MCF 10A (cell line): ENCODE results near the gene CYB5R2. TPM values are rescaled to one million over a fixed set of nuclear protein-coding genes. Genes with fewer than 3 reads are reported as not detected.

Source experiments
- BruUV-seq: library from RNA; stranded (reverse); fragments of 400-500 nt; replicated peaks from 2 replicates; lab custom pipeline; 2021; lab: Mats Ljungman, UMichigan
- CTCF ChIA-PET: fragments of 300-600 bp; sonication (Branson Sonifier 250); formaldehyde crosslinking; extraction: SDS; loops from one replicate; lab custom pipeline; 2021; ENCODE audit warnings: antibody characterized with exemption, inconsistent platforms; lab: Yijun Ruan, JAX
- POLR2A ChIA-PET: fragments of 300-600, 350-650 bp; sonication (Branson Sonifier 250); formaldehyde crosslinking; extraction: SDS; loops from one replicate; lab custom pipeline; 2020; ENCODE audit warnings: antibody characterized with exemption, inconsistent platforms; lab: Yijun Ruan, JAX
- DNase-seq: peaks from one replicate; pipeline ENCODE4 v3.0.0-alpha.2; 2018; ENCODE audit not compliant: unreplicated experiment
- H3K27ac Mint-ChIP-seq: one replicate; pipeline ENCODE4 v1.8.0; 2022; ENCODE audit warnings: mild to moderate bottlenecking, low read depth, mixed read lengths; ENCODE audit not compliant: unreplicated experiment
- H3K27me3 Mint-ChIP-seq: one replicate; pipeline ENCODE4 v1.8.0; 2022; ENCODE audit warnings: mixed read lengths; ENCODE audit not compliant: insufficient read depth, unreplicated experiment
- H3K36me3 Mint-ChIP-seq: one replicate; pipeline ENCODE4 v1.8.0; 2022; ENCODE audit warnings: mild to moderate bottlenecking, moderate library complexity, mixed read lengths; ENCODE audit not compliant: insufficient read depth, unreplicated experiment
- H3K4me1 Mint-ChIP-seq: one replicate; pipeline ENCODE4 v1.8.0; 2022; ENCODE audit warnings: mixed read lengths; ENCODE audit not compliant: insufficient read depth, unreplicated experiment
- H3K4me3 Mint-ChIP-seq: one replicate; pipeline ENCODE4 v1.8.0; 2022; ENCODE audit warnings: mild to moderate bottlenecking, moderate library complexity, mixed read lengths; ENCODE audit not compliant: unreplicated experiment
- H3K9me3 Mint-ChIP-seq: one replicate; pipeline ENCODE4 v1.8.0; 2022; ENCODE audit warnings: mixed read lengths; ENCODE audit not compliant: unreplicated experiment
- CTCF ChIP-seq: fragments of 200-600 bp; IDR thresholded peaks from one replicate; pipeline ENCODE4 v1.8.0; 2022; ENCODE audit warnings: antibody characterized with exemption, mild to moderate bottlenecking; ENCODE audit not compliant: unreplicated experiment
- intact Hi-C: fragments of 100-400 bp; cut with micrococcal nuclease; formaldehyde crosslinking; loops from 2 replicates; pipeline ENCODE4 v1.14.1; 2022
- total RNA-seq: library from RNA; stranded (reverse); gene quantifications from 2 replicates; pipeline ENCODE4 v1.2.3, GENCODE V29; 2022

The CYB5R2 gene
- total RNA-seq, 1 experiment from 2014 or later: 1.2 TPM

- no peaks in the 10 kb centered on the region for H3K9me3 Mint-ChIP-seq
- intact Hi-C loops: no loop called here
- CTCF ChIA-PET: interaction anchor here (0.6 to 15.8 kb wide), 7 partner anchors 8 to 838 kb away, joined by 3 to 488 read pairs (median 3); no protein-coding TSS in a partner anchor
- H3K36me3 Mint-ChIP-seq: peaks cover 11% of the 10 kb centered on the region
- DNase-seq: no peak
- H3K27ac Mint-ChIP-seq: no peak overlapping the region
- no peak overlapping the region for H3K4me3 Mint-ChIP-seq
- no peaks in the 10 kb centered on the region for H3K27me3 Mint-ChIP-seq
- no peaks in the 10 kb centered on the region for H3K4me1 Mint-ChIP-seq
- TF ChIP-seq CTCF: no peak
- BruUV-seq: no TSS peak
- POLR2A ChIA-PET: no interaction called here
Measured at GRCh38 chr11:7648264-7648663, 25.0 kb downstream of the CYB5R2 start.

- Mint-ChIP-seq H3K27ac (no peak overlapping the region), H3K4me3 (no peak overlapping the region), H3K4me1 (no peaks in the 10 kb centered on the region), H3K9me3 (no peaks in the 10 kb centered on the region), H3K36me3 (no peaks in the 10 kb centered on the region), H3K27me3 (no peaks in the 10 kb centered on the region)
- ChIA-PET CTCF (interaction anchor here (0.8 to 15.8 kb wide), 5 partner anchors 10 to 134 kb away, joined by 3 to 488 read pairs (median 7); no protein-coding TSS in a partner anchor), POLR2A (no interaction called here)
- BruUV-seq: no TSS peak
- intact Hi-C loops: no loop called here
- DNase-seq: no peak
- TF ChIP-seq CTCF: no peak
Measured at GRCh38 chr11:7646866-7647265, 26.4 kb downstream of the CYB5R2 start.

GRCh38 chr11:7645206-7645605 is 28.1 kb downstream of the CYB5R2 start:
- CTCF ChIA-PET: interaction anchor here (0.6 to 15.8 kb wide), 5 partner anchors 8 to 889 kb away, joined by 3 to 488 read pairs (median 3); no protein-coding TSS in a partner anchor
- no peaks in the 10 kb centered on the region for H3K27me3 Mint-ChIP-seq
- no peaks in the 10 kb centered on the region for H3K36me3 Mint-ChIP-seq
- no peaks in the 10 kb centered on the region for H3K4me1 Mint-ChIP-seq
- H3K4me3 Mint-ChIP-seq: no peak overlapping the region
- intact Hi-C loops: no loop called here
- DNase-seq: no peak
- no peak for TF ChIP-seq CTCF
- POLR2A ChIA-PET: no interaction called here
- H3K27ac Mint-ChIP-seq: no peak overlapping the region
- no peaks in the 10 kb centered on the region for H3K9me3 Mint-ChIP-seq
- BruUV-seq: no TSS peak

- Mint-ChIP-seq H3K27ac (no peak overlapping the region), H3K4me3 (no peak overlapping the region), H3K27me3 (no peaks in the 10 kb centered on the region), H3K9me3 (no peaks in the 10 kb centered on the region), H3K36me3 (no peaks in the 10 kb centered on the region), H3K4me1 (no peaks in the 10 kb centered on the region)
- intact Hi-C loops: no loop called here
- CTCF ChIA-PET: interaction anchor here (0.5 to 15.8 kb wide), 7 partner anchors 13 to 545 kb away, joined by 3 to 488 read pairs (median 4); no protein-coding TSS in a partner anchor
- DNase-seq: no peak
- TF ChIP-seq CTCF: no peak
- POLR2A ChIA-PET: interaction anchor here (0.7 to 1.3 kb wide), 4 partner anchors 11 to 29 kb away, joined by 3 to 5 read pairs (median 3); no protein-coding TSS in a partner anchor
- no TSS peak for BruUV-seq
Measured at GRCh38 chr11:7643314-7643713, 30.0 kb downstream of the CYB5R2 start.
